SH-SY5Y (cell line): ENCODE data around the gene PLPP2.

ENCODE experiments used
- GATA2 ChIP-seq: IDR thresholded peaks from 2 replicates; pipeline ENCODE4 v1.6.1; 2011; ENCODE audit warnings: mild to moderate bottlenecking, low read depth, low read length
- GATA3 ChIP-seq: IDR thresholded peaks from 2 replicates; pipeline ENCODE4 v1.6.1; 2011; ENCODE audit warnings: low read depth, mild to moderate bottlenecking, low read length, moderate library complexity

- no peak for TF ChIP-seq GATA2
- no peak for TF ChIP-seq GATA3
Measured at GRCh38 chr19:335486-336066, 44.4 kb upstream of the PLPP2 start.
